Measurements from ENCODE around the gene POU2F1. TPM values are rescaled to one million over a fixed set of nuclear protein-coding genes. Genes with fewer than 3 reads are reported as not detected.

POU2F1 gene
- total RNA-seq, 1 donor from 2014 or later, result 36.1 TPM

GRCh38 chr1:167473761-167474160 lies 253.1 kb downstream of the POU2F1 start:
- H3K36me3 Mint-ChIP-seq (ENCODE audit: insufficient read depth), result no peaks in the 10 kb centered on the region
- H3K9me3 Mint-ChIP-seq (ENCODE audit: low read depth), result no peaks in the 10 kb centered on the region
- TF ChIP-seq, protein P1, sequence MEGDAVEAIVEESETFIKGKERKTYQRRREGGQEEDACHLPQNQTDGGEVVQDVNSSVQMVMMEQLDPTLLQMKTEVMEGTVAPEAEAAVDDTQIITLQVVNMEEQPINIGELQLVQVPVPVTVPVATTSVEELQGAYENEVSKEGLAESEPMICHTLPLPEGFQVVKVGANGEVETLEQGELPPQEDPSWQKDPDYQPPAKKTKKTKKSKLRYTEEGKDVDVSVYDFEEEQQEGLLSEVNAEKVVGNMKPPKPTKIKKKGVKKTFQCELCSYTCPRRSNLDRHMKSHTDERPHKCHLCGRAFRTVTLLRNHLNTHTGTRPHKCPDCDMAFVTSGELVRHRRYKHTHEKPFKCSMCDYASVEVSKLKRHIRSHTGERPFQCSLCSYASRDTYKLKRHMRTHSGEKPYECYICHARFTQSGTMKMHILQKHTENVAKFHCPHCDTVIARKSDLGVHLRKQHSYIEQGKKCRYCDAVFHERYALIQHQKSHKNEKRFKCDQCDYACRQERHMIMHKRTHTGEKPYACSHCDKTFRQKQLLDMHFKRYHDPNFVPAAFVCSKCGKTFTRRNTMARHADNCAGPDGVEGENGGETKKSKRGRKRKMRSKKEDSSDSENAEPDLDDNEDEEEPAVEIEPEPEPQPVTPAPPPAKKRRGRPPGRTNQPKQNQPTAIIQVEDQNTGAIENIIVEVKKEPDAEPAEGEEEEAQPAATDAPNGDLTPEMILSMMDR (IDR thresholded peaks at IDR 0.05; ENCODE audit: unreplicated experiment), result no peak
- H3K27ac Mint-ChIP-seq, result peak overlapping the region; percentile 31
- H3K4me3 Mint-ChIP-seq (ENCODE audit: low read depth), result no peak overlapping the region
- peaks cover 2% of the 10 kb centered on the region for H3K4me1 Mint-ChIP-seq (ENCODE audit: low read depth)
- DNase-seq (ENCODE audit: low spot score, unreplicated experiment), result no peak
- H3K27me3 Mint-ChIP-seq, result peaks cover 5% of the 10 kb centered on the region

DNA sequence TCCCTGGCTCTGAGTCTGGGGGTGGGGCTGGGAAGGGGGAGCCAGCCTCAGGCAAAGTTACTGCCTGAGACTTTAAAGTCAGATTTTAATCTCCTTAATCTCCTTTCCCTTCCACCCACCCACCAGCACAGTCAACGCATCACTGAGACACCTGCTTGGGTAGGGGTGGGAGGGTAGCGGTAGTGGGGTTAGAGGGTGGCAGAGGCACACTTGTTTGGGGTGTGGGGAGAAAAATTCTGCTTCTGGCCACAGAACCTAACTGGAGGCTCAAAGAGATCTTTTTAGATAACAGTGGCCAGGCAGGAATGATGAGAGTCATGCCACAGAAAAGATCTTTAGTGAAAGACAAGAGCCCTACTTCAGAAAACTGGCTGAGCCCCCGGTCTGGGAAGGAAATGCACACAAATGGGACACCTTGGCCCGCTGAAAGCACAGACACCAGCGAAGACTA lies 253.5 kb downstream of the POU2F1 start:
- TF ChIP-seq, protein P1 (IDR thresholded peaks at IDR 0.05; ENCODE audit: unreplicated experiment), result no peak
- no peak overlapping the region for H3K27ac Mint-ChIP-seq
- peaks cover 5% of the 10 kb centered on the region for H3K27me3 Mint-ChIP-seq
- DNase-seq (ENCODE audit: low spot score, unreplicated experiment), result no peak
- H3K4me1 Mint-ChIP-seq (ENCODE audit: low read depth), result peaks cover 2% of the 10 kb centered on the region
- H3K36me3 Mint-ChIP-seq (ENCODE audit: insufficient read depth), result no peaks in the 10 kb centered on the region
- H3K4me3 Mint-ChIP-seq (ENCODE audit: low read depth), result no peak overlapping the region
- H3K9me3 Mint-ChIP-seq (ENCODE audit: low read depth), result no peaks in the 10 kb centered on the region

- TF ChIP-seq, protein P1 (IDR thresholded peaks at IDR 0.05; ENCODE audit: unreplicated experiment), result no peak
Measured at GRCh38 chr1:167476061-167476460, 255.4 kb downstream of the POU2F1 start.

More at GRCh38 chr1:167476061-167476460, 255.4 kb downstream of the POU2F1 start:
- Mint-ChIP-seq H3K36me3 (ENCODE audit: insufficient read depth) (no peaks in the 10 kb centered on the region), H3K4me1 (ENCODE audit: low read depth) (peaks cover 2% of the 10 kb centered on the region), H3K27me3 (peaks cover 12% of the 10 kb centered on the region), H3K9me3 (ENCODE audit: low read depth) (no peaks in the 10 kb centered on the region), H3K4me3 (ENCODE audit: low read depth) (no peak overlapping the region), H3K27ac (no peak overlapping the region)
- DNase-seq (ENCODE audit: low spot score, unreplicated experiment), result no peak

Other genes with a start within 250 kb of the POU2F1 start
- 1.4 and 1.7 TPM in 2 replicates for gene ILDR2, start 245.3 kb upstream of the POU2F1 start, total RNA-seq
- gene MAEL, start 231.6 kb upstream of the POU2F1 start, total RNA-seq, result 0.13 TPM in 1 of 2 replicates, not detected in the other
- gene GPA33, start 130.5 kb upstream of the POU2F1 start, total RNA-seq, result not detected in 2 replicates
- gene STYXL2, start 126.8 kb upstream of the POU2F1 start, total RNA-seq, result 0.09 TPM in 1 of 2 replicates, not detected in the other